HL-60 (cell line): ENCODE results near the gene SLC39A10.

ENCODE experiments used
- CTCF ChIP-seq: IDR thresholded peaks from one replicate; pipeline ENCODE4 v1.5.1; 2011; ENCODE audit warnings: low read length, control low read depth, inconsistent platforms; ENCODE audit not compliant: insufficient read depth
- GABPA ChIP-seq: IDR thresholded peaks from 2 replicates; pipeline ENCODE4 v1.6.1; 2012; ENCODE audit warnings: low read depth
- POLR2AphosphoS5 ChIP-seq: IDR thresholded peaks from 2 replicates; pipeline ENCODE4 v1.6.1; 2012; ENCODE audit warnings: low read depth

- TF ChIP-seq CTCF = no peak
- no peak for TF ChIP-seq GABPA
- TF ChIP-seq POLR2AphosphoS5 = no peak
These were observed 10.6 kb upstream of the SLC39A10 start for GRCh38 chr2:195646424-195646823.
